Upper lobe of right lung (tissue), 1 donor: ENCODE measurements around the gene RASGRP1. TPM values are rescaled to one million over a fixed set of nuclear protein-coding genes. Genes with fewer than 3 reads are reported as not detected.
A peak's percentile ranks its signal among the peaks of the same experiment; 100 is the strongest.

Experiments used
- ATAC-seq: fragments of 200-7000 bp; cut with Tn5 transposase; one replicate; pipeline ENCODE4 v1.9.1; 2020; ENCODE audit warnings: mild to moderate bottlenecking, moderate library complexity
- DNase-seq: peaks from one replicate; pipeline ENCODE4 v3.0.0-alpha.2; 2020
- H3K27ac ChIP-seq: fragments of 200-600 bp; one replicate; pipeline ENCODE4 v1.8.0; 2022
- H3K27me3 ChIP-seq: fragments of 200-600 bp; one replicate; pipeline ENCODE4 v1.8.0; 2022; ENCODE audit warnings: mild to moderate bottlenecking
- H3K36me3 ChIP-seq: fragments of 200-600 bp; one replicate; pipeline ENCODE4 v1.8.0; 2022
- H3K4me1 ChIP-seq: fragments of 200-600 bp; one replicate; pipeline ENCODE4 v1.8.0; 2022
- H3K4me3 ChIP-seq: fragments of 200-600 bp; one replicate; pipeline ENCODE4 v1.8.0; 2022; ENCODE audit warnings: mild to moderate bottlenecking
- H3K9me3 ChIP-seq: fragments of 200-600 bp; one replicate; pipeline ENCODE4 v1.8.0; 2022
- intact Hi-C: fragments of 100-400 bp; cut with DNase I; formaldehyde crosslinking; loops from one replicate; pipeline ENCODE4 v1.11.0; 2022
- total RNA-seq: library from RNA; stranded (reverse); fragmentation: NEBNext Ultra II Directional; extraction: Animal tissue kit (Norgen Biotek cat#: 25700); gene quantifications from one replicate; pipeline ENCODE4 v1.2.1, GENCODE V29; 2021
- TF ChIP-seq, protein P1 (sequence below): fragments of 200-600 bp; IDR thresholded peaks from one replicate; pipeline ENCODE4 v1.8.0; 2022; ENCODE audit warnings: antibody characterized with exemption
- donor health status: DM: no; HTN: yes; CAD: no; lungs with severe emphysema.

RASGRP1 gene
- total RNA-seq, 1 donor from 2014 or later = 9.4 TPM

DNA sequence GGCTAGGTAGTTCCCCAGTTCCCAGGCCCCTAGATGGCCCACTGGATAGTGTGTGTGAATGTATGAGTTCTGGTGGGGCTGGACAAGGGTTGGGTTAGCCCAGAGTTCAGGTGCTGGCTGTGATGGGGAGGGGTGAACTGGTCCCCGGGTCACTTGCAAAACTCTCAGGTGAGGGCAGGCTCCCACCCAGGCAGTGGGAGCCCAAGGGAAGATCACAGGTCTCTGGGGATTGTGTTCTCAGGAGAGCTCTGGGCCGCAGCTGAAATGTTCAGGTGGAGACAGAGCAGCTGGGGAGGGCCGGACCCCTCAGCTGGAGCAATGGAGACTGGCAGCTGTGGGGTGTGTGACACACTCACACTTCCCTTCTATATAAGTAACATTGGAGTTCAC is 123.5 kb downstream of the RASGRP1 start:
- DNase-seq (no peak), ATAC-seq (peak; percentile 6)
- TF ChIP-seq, protein P1, sequence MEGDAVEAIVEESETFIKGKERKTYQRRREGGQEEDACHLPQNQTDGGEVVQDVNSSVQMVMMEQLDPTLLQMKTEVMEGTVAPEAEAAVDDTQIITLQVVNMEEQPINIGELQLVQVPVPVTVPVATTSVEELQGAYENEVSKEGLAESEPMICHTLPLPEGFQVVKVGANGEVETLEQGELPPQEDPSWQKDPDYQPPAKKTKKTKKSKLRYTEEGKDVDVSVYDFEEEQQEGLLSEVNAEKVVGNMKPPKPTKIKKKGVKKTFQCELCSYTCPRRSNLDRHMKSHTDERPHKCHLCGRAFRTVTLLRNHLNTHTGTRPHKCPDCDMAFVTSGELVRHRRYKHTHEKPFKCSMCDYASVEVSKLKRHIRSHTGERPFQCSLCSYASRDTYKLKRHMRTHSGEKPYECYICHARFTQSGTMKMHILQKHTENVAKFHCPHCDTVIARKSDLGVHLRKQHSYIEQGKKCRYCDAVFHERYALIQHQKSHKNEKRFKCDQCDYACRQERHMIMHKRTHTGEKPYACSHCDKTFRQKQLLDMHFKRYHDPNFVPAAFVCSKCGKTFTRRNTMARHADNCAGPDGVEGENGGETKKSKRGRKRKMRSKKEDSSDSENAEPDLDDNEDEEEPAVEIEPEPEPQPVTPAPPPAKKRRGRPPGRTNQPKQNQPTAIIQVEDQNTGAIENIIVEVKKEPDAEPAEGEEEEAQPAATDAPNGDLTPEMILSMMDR = no peak
- no peaks in the 10 kb centered on the region for H3K27me3 ChIP-seq
- intact Hi-C loops = loop anchor here (10.0 kb wide), 1 partner anchor 244 kb away; no protein-coding TSS in a partner anchor
- H3K4me1 ChIP-seq = no peaks in the 10 kb centered on the region
- H3K9me3 ChIP-seq = no peaks in the 10 kb centered on the region
- H3K36me3 ChIP-seq = no peaks in the 10 kb centered on the region
- no peak overlapping the region for H3K4me3 ChIP-seq
- no peak overlapping the region for H3K27ac ChIP-seq

DNA sequence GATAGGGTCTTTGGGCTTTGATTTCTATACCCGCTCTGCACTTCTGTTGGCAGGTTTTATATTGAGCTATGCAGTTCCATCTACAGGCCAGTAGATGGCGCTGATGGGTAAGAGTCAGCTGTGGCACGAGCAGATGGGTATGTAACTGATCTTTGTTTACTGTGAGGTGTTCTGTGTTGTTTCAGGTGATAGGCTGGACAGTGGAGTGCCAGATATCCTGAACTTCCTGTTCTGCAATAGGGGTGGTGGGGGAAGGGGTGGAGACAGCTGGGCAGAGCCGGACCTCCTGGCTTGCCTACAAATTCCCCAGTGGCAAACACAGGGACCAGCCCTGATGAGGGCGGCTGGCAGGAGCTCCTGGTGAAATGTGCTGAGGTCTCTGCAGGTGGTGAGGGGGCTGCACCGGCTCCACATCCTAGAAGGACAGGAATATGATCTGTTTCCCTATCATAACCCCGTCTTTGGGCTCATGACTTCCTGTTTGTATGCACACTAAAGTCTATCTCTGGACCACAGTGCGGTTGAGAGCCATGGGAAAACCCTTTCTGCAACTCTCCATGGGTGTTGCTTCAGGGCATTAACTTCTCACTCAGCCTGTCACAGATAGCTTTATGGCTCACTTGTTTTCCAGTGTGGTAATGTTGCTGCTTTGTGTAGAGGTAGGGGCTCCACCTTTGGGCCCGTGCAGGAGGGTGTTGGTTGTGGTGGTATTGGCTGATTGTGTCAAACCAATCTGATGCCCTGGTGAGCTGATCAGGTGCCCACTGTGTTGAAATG is 124.1 kb downstream of the RASGRP1 start:
- ATAC-seq (peak; percentile 96), DNase-seq (no peak)
- no peak overlapping the region for H3K4me3 ChIP-seq
- intact Hi-C loops = loop anchor here (10.0 kb wide), 1 partner anchor 244 kb away; no protein-coding TSS in a partner anchor
- no peak overlapping the region for H3K27ac ChIP-seq
- TF ChIP-seq, protein P1 = peak; percentile 97
- H3K27me3 ChIP-seq = no peaks in the 10 kb centered on the region
- no peaks in the 10 kb centered on the region for H3K4me1 ChIP-seq
- no peaks in the 10 kb centered on the region for H3K9me3 ChIP-seq
- H3K36me3 ChIP-seq = no peaks in the 10 kb centered on the region

Other genes with a start within 250 kb of the RASGRP1 start
- gene FAM98B, start 110.7 kb downstream of the RASGRP1 start, total RNA-seq = 24.8 TPM